ENCODE results near the gene ENDOD1.

ENDOD1 gene

DNA sequence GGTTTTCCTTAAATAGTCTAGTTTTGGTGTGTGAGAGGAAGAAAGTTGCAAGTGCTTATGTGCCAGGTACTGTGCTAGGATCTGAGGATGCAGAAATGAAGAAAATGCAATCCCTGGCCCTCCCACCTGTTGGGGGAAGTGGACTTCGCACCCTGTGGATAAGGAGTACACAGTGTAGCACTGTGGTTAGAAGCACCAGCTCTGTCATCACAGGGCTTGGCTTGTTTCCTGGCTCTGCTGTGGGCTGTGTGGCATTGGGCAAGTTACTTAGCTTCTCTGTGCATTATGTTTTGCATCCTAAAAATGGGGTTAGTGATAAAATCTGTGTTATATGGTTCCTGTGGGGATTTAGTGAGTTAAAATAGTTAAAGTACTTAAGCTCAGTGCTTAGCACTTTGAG lies 68.2 kb downstream of the ENDOD1 start:
- in situ Hi-C loops (cut with MboI; ENCODE audit: low sequenced_read_pairs), result loop anchor here (10.0 kb wide), 2 partner anchors 547 to 607 kb away; no protein-coding TSS in a partner anchor

- in situ Hi-C loops (cut with MboI; ENCODE audit: low sequenced_read_pairs), result no loop called here
These were observed 71.6 kb downstream of the ENDOD1 start for GRCh38 chr11:95161248-95161647.

- in situ Hi-C loops (cut with MboI; ENCODE audit: low sequenced_read_pairs), result no loop called here
These were observed 73.5 kb downstream of the ENDOD1 start for GRCh38 chr11:95163106-95163505.

GRCh38 chr11:95165638-95166037 lies 76.0 kb downstream of the ENDOD1 start:
- in situ Hi-C loops (cut with MboI; ENCODE audit: low sequenced_read_pairs), result no loop called here

DNA sequence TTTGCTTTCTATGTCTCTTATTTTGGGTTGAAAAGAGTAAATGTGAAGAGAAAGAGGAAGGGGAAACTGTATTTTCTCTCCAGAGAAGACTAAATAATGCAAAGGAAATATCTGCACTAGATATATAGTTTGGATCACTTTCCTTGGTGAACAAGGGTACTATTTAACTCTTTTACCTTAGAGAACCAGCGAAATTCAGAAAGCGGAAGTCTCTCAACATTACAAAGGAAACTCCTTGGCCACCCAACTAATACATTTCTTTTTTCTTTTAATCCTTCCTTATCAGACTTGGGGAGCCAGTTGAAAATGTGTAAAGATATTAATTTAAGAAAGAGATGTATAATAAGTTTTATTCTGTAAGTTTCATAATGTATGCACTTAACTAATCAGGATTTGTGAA lies 77.1 kb downstream of the ENDOD1 start:
- in situ Hi-C loops (cut with MboI; ENCODE audit: low sequenced_read_pairs), result no loop called here

DNA sequence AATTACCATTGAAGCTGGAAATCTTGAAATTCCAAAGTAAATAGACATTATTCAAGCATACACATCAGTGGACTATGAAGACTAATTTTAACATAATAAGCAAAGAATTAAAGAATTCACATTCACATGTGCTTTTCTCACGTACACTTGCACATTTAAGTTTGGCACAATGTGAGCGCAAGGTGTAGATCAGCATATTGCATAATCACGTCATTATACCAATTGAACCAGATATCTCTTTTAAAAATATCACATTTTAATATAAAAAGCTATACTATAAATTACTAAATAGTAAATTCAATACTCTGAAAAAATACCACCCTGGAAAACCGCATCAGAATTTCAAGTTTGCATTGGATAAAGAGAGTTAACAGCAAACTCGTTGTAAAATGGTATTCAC lies 80.6 kb downstream of the ENDOD1 start:
- in situ Hi-C loops (cut with MboI; ENCODE audit: low sequenced_read_pairs), result no loop called here

- in situ Hi-C loops (cut with MboI; ENCODE audit: low sequenced_read_pairs), result no loop called here
These were observed 86.3 kb downstream of the ENDOD1 start for GRCh38 chr11:95175818-95176380.

Measured in HL-60/S4 treated with phorbol 12-myristate 13-acetate at 8.2 ng/mL for 4 days and 3 days (cell line).